A673 (cell line): ENCODE data around the gene OSBPL6. TPM values are rescaled to one million over a fixed set of nuclear protein-coding genes. Genes with fewer than 3 reads are reported as not detected.

Source experiments
- BruUV-seq: library from RNA; stranded (reverse); fragments of 400-500 nt; replicated peaks from 2 replicates; lab custom pipeline; 2021; lab: Mats Ljungman, UMichigan
- CTCF ChIA-PET: fragments of 300-600 bp; sonication (Branson Sonifier 250); formaldehyde crosslinking; loops from one replicate; lab custom pipeline; 2022; ENCODE audit warnings: antibody characterized with exemption; lab: Charles Lee
- POLR2A ChIA-PET: fragments of 300-600 bp; sonication (Branson Sonifier 250); formaldehyde crosslinking; loops from one replicate; lab custom pipeline; 2022; ENCODE audit warnings: antibody characterized with exemption; ENCODE audit not compliant: low non-redundant PET; lab: Charles Lee
- DNase-seq: peaks from one replicate; pipeline ENCODE4 v3.0.0-alpha.2; 2015; ENCODE audit warnings: low spot score
- H3K27ac ChIP-seq: fragments of 200-600 bp; sonication (generic); 2 replicates; pipeline ENCODE4 v1.5.1; 2016; ENCODE audit warnings: mixed run types, low read depth, mild to moderate bottlenecking, mixed read lengths, antibody characterized with exemption, low read length; ENCODE audit not compliant: poor library complexity, severe bottlenecking
- H3K27me3 ChIP-seq: fragments of 200-600 bp; sonication (generic); replicated peaks from 2 replicates; pipeline ENCODE4 v1.6.1; 2017; ENCODE audit warnings: mixed run types, low read depth, mild to moderate bottlenecking, mixed read lengths, antibody characterized with exemption, low read length; ENCODE audit not compliant: insufficient read depth, poor library complexity
- H3K36me3 ChIP-seq: fragments of 200-600 bp; sonication (generic); 2 replicates; pipeline ENCODE4 v1.6.1; 2016; ENCODE audit warnings: mixed run types, mild to moderate bottlenecking, mixed read lengths, antibody characterized with exemption, low read length; ENCODE audit not compliant: insufficient read depth, poor library complexity, severe bottlenecking
- H3K4me1 ChIP-seq: fragments of 200-600 bp; sonication (generic); 2 replicates; pipeline ENCODE4 v1.6.1; 2017; ENCODE audit warnings: mixed run types, mild to moderate bottlenecking, mixed read lengths, antibody characterized with exemption, low read length; ENCODE audit not compliant: insufficient read depth, poor library complexity, severe bottlenecking
- H3K4me3 ChIP-seq: fragments of 200-600 bp; sonication (generic); 2 replicates; pipeline ENCODE4 v1.5.1; 2016; ENCODE audit warnings: low read depth, mixed run types, mild to moderate bottlenecking, mixed read lengths, low read length; ENCODE audit not compliant: poor library complexity, severe bottlenecking
- H3K9me3 ChIP-seq: fragments of 200-600 bp; sonication (generic); 2 replicates; pipeline ENCODE4 v1.6.1; 2016; ENCODE audit warnings: mixed run types, low read depth, mild to moderate bottlenecking, mixed read lengths, antibody characterized with exemption, low read length; ENCODE audit not compliant: poor library complexity, severe bottlenecking
- EZH2 ChIP-seq: fragments of 200-600 bp; sonication (generic); IDR thresholded peaks from 2 replicates; pipeline ENCODE4 v1.6.1; 2017; ENCODE audit warnings: borderline replicate concordance, low read depth, mild to moderate bottlenecking, mixed read lengths, antibody characterized with exemption, low read length; ENCODE audit not compliant: poor library complexity, severe bottlenecking
- intact Hi-C: fragments of 100-400 bp; cut with micrococcal nuclease; formaldehyde crosslinking; loops from one replicate; pipeline ENCODE4 v1.10.0; 2022; ENCODE audit not compliant: unreplicated experiment
- total RNA-seq: library from RNA; stranded (reverse); gene quantifications from 2 replicates; pipeline ENCODE4 v1.2.3, GENCODE V29; 2021
- TF ChIP-seq, protein P1 (sequence below): fragments of 300-800, 200-600 bp; sonication (generic); conservative IDR thresholded peaks from 2 replicates; pipeline ENCODE4 v1.5.1; 2017; ENCODE audit warnings: low read depth, mild to moderate bottlenecking, antibody characterized with exemption, low read length, moderate library complexity, mixed read lengths

Gene OSBPL6
- total RNA-seq, 1 experiment from 2014 or later: 19.3 TPM

GRCh38 chr2:178251151-178251955 lies 57.0 kb downstream of the OSBPL6 start:
- no peak for TF ChIP-seq EZH2
- TF ChIP-seq, protein P1, sequence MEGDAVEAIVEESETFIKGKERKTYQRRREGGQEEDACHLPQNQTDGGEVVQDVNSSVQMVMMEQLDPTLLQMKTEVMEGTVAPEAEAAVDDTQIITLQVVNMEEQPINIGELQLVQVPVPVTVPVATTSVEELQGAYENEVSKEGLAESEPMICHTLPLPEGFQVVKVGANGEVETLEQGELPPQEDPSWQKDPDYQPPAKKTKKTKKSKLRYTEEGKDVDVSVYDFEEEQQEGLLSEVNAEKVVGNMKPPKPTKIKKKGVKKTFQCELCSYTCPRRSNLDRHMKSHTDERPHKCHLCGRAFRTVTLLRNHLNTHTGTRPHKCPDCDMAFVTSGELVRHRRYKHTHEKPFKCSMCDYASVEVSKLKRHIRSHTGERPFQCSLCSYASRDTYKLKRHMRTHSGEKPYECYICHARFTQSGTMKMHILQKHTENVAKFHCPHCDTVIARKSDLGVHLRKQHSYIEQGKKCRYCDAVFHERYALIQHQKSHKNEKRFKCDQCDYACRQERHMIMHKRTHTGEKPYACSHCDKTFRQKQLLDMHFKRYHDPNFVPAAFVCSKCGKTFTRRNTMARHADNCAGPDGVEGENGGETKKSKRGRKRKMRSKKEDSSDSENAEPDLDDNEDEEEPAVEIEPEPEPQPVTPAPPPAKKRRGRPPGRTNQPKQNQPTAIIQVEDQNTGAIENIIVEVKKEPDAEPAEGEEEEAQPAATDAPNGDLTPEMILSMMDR: no peak
- no TSS peak for BruUV-seq
- peaks cover 14% of the 10 kb centered on the region for H3K4me1 ChIP-seq
- ChIA-PET CTCF (no interaction called here), POLR2A (no interaction called here)
- no peaks in the 10 kb centered on the region for H3K36me3 ChIP-seq
- intact Hi-C loops: no loop called here
- DNase-seq: no peak
- no peak overlapping the region for H3K4me3 ChIP-seq
- no peak overlapping the region for H3K27ac ChIP-seq
- H3K27me3 ChIP-seq: no peaks in the 10 kb centered on the region
- no peaks in the 10 kb centered on the region for H3K9me3 ChIP-seq

GRCh38 chr2:178256382-178257042 lies 62.2 kb downstream of the OSBPL6 start:
- ChIA-PET POLR2A (no interaction called here), CTCF (interaction anchor here (0.8 kb wide), 1 partner anchor 158 kb away, joined by 3 read pairs; no protein-coding TSS in a partner anchor)
- DNase-seq: no peak
- Histone ChIP-seq H3K4me3 (no peak overlapping the region), H3K36me3 (no peaks in the 10 kb centered on the region), H3K4me1 (peaks cover 12% of the 10 kb centered on the region), H3K9me3 (no peaks in the 10 kb centered on the region), H3K27ac (no peak overlapping the region), H3K27me3 (no peaks in the 10 kb centered on the region)
- intact Hi-C loops: no loop called here
- BruUV-seq: no TSS peak
- TF ChIP-seq EZH2: no peak
- TF ChIP-seq, protein P1: no peak

DNA sequence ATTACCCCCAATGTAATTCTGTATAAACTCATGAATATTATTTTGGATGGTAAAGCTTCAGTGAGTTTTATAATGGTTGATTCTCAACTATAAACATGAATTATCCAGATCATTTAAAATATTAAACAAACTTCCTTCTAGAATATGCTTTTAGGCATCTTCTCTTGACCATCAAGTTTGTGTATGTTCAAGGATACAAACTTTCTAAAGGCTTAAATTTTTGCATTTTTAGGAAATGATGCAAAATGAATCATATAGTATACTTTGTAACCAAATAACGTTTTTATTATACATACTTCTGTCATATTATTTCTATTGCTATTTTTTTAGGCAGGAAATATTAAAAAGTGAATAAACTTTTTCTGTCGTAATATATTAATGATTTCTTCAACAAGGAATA lies 62.8 kb downstream of the OSBPL6 start:
- Histone ChIP-seq H3K36me3 (no peaks in the 10 kb centered on the region), H3K4me3 (no peak overlapping the region), H3K4me1 (peaks cover 9% of the 10 kb centered on the region), H3K27ac (no peak overlapping the region), H3K9me3 (no peaks in the 10 kb centered on the region), H3K27me3 (no peaks in the 10 kb centered on the region)
- TF ChIP-seq, protein P1: no peak
- TF ChIP-seq EZH2: no peak
- DNase-seq: no peak
- POLR2A ChIA-PET: no interaction called here
- BruUV-seq: no TSS peak
- CTCF ChIA-PET: no interaction called here
- intact Hi-C loops: no loop called here
